GM12873 (cell line): Measurements from ENCODE around the gene RGS6.

Experiments
- TF ChIP-seq, protein P1 (sequence below): IDR thresholded peaks from 2 replicates; pipeline ENCODE4 v1.5.1; 2012; ENCODE audit warnings: low read depth, mild to moderate bottlenecking, moderate library complexity, low read length, control low read depth; ENCODE audit not compliant: insufficient read depth; ENCODE audit errors: missing control alignments

The RGS6 gene

GRCh38 chr14:71960494-71961353 is 28.5 kb downstream of the RGS6 start:
- TF ChIP-seq, protein P1, sequence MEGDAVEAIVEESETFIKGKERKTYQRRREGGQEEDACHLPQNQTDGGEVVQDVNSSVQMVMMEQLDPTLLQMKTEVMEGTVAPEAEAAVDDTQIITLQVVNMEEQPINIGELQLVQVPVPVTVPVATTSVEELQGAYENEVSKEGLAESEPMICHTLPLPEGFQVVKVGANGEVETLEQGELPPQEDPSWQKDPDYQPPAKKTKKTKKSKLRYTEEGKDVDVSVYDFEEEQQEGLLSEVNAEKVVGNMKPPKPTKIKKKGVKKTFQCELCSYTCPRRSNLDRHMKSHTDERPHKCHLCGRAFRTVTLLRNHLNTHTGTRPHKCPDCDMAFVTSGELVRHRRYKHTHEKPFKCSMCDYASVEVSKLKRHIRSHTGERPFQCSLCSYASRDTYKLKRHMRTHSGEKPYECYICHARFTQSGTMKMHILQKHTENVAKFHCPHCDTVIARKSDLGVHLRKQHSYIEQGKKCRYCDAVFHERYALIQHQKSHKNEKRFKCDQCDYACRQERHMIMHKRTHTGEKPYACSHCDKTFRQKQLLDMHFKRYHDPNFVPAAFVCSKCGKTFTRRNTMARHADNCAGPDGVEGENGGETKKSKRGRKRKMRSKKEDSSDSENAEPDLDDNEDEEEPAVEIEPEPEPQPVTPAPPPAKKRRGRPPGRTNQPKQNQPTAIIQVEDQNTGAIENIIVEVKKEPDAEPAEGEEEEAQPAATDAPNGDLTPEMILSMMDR = no peak

DNA sequence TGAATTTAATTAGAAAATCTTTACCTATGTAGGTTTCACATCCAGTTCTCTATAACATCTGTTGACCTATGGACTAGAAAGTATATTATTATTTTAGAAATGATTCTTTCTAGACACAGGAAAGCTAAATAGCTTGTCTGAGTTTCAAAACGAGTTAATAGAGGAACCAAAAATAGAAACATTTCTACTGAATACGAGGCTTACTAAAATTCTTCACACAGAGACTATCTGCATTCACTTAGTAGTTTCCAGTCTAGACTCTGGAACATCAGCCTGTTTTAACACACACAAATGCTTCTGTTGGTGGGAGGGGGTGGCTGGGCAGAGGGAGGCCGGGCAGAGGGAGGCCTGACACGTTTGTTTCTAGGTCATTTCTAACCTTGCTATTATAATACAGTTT is 29.7 kb downstream of the RGS6 start:
- TF ChIP-seq, protein P1 = no peak

- TF ChIP-seq, protein P1 = no peak
Measured at GRCh38 chr14:71964716-71965115, 32.5 kb downstream of the RGS6 start.

DNA sequence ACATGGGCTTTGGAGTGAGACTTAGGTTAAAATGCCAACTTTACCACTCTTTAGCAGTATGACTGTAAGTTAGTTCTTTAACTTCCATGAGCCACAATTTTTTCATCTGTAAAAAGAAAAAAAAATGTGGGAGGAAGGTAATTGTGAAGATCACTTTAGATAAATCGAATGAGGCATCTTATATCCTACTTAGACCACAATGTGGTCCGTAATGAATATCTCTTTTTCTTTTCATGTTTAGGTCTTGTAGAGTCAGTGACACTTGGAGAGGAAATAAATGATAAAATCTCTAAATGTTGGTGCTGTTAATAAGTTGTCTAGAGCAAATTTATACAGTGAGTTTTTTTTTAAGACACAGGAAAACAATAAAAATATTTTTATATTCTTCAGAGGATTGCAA is 34.3 kb downstream of the RGS6 start:
- TF ChIP-seq, protein P1 = no peak

- TF ChIP-seq, protein P1 = no peak
Measured at GRCh38 chr14:71967704-71968103, 35.5 kb downstream of the RGS6 start.

GRCh38 chr14:71970272-71970671 is 38.0 kb downstream of the RGS6 start:
- TF ChIP-seq, protein P1 = no peak

DNA sequence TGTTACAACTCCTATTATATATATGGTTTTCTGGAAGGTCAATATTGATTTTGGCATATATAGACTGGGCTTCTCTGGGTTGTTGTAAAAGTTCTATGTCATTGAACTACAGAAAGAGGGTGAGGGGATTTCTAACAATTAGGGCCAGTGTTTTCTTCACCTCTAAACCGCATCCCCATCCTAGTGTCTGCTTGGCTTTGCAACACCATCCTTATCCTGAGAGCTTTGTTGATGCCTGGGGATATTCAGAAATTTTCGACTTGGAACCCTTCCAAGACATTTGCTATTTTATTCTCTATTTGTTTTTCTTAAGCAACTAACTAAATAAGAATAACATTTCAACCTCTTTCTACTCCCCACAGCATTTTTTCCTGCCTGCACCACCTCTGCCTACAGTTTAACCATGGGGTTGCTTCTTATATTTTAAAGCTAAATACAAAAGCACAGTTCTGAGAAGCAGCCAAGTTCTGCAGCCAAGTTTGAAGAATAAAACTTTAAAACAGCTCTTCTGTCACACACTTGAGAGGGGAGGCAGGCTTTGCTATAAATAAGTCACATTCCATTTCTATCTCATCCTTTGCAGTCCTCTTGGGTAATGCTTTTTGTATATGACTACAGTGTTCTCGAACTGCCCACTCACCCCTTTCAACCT is 53.4 kb downstream of the RGS6 start:
- TF ChIP-seq, protein P1 = no peak
